ENCODE data around the gene DTNB.
"Not testable (repeated sequence)": the region's sequence is repeated elsewhere in the genome, so short reads cannot be mapped to it uniquely, and the experiment has no call there.

The DTNB gene

GRCh38 chr2:25541378-25541777, 132.0 kb downstream of the DTNB start:
- no peak for DNase-seq (ENCODE audit: low spot score)

DNA sequence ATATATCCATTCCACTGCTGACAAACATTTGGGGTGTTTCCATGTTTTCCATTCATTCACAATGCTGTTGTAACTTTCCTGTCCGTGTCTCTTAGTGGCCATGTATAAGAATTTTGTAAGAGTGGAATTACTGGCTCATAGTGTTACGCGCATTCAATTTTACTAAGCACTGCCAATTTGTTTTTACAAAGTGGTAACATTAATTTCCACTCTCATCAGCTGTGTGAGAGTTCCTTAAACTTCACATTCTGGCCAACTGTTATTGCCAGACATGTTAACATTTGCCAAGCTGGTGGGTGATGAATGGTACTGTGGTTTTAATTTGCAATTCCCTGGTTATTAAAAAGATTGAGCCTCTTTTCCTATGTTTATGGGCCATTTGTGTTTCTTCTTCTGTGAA, 134.2 kb downstream of the DTNB start:
- no peak for DNase-seq (ENCODE audit: low spot score)

- DNase-seq (ENCODE audit: low spot score) = no peak
Observed at GRCh38 chr2:25537526-25537925, 135.9 kb downstream of the DTNB start.

GRCh38 chr2:25535411-25536289, 137.7 kb downstream of the DTNB start:
- not testable (repeated sequence) for DNase-seq (ENCODE audit: low spot score)

GRCh38 chr2:25534937-25535336, 138.4 kb downstream of the DTNB start:
- not testable (repeated sequence) for DNase-seq (ENCODE audit: low spot score)

- DNase-seq (ENCODE audit: low spot score) = no peak
Observed at GRCh38 chr2:25534455-25534854, 138.9 kb downstream of the DTNB start.

DNA sequence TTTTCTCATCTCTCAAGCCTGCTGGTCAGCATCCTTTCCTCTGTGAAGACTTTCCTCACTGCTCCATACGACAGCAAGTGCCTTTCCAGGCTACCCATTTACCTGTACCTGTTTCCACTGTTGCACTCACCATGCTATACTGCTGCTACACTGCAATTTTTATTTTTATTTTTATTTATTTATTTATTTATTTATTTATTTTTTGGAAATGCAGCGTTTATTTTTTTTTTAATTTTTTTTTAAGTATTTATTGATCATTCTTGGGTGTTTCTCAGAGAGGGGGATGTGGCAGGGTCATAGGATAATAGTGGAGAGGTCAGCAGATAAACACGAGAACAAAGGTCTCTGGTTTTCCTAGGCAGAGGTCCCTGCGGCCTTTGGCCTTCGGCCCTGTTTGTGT, 139.6 kb downstream of the DTNB start:
- DNase-seq (ENCODE audit: low spot score) = not testable (repeated sequence)

DNA sequence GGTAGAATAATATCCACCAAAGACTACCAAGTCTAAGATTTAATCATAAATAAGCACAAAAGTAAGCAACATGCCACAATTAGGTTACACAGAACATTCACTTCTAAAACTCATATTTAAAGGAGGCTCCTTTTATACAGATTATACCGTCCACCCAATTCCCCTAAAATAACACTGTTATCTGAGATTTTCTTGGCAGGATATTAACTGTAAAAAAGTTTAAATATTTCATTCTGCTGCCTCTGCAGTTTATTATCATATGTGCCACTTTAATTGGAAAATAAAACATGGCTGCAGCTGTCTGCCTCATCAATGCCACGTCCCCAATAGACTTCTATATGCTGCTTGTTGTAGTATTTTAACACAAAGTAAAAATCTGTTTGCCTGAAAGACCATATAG, 140.9 kb downstream of the DTNB start:
- DNase-seq (ENCODE audit: low spot score) = no peak

DNA sequence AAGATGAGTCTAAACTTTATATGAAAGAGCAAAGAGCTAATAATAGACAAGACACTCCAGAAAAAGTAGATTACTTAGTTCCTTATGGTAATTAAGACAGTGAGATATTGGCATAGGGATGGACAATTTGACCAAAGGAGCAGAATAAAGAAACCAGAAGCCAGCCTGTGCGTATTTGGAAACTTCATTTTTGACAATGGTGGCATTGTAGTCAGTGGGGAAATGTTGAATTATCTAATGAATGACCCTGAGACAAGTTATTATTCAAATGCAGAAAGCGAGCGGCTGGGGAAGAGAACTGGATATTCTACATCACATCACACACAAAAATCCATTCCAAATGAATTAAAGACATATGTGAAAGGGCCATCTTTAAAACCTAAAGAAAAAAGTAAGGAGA, 144.3 kb downstream of the DTNB start:
- DNase-seq (ENCODE audit: low spot score) = no peak

GRCh38 chr2:25528173-25528572, 145.2 kb downstream of the DTNB start:
- no peak for DNase-seq (ENCODE audit: low spot score)

- no peak for DNase-seq (ENCODE audit: low spot score)
Observed at GRCh38 chr2:25524507-25524906, 148.9 kb downstream of the DTNB start.

GRCh38 chr2:25523060-25523459, 150.3 kb downstream of the DTNB start:
- DNase-seq (ENCODE audit: low spot score) = no peak

DNA sequence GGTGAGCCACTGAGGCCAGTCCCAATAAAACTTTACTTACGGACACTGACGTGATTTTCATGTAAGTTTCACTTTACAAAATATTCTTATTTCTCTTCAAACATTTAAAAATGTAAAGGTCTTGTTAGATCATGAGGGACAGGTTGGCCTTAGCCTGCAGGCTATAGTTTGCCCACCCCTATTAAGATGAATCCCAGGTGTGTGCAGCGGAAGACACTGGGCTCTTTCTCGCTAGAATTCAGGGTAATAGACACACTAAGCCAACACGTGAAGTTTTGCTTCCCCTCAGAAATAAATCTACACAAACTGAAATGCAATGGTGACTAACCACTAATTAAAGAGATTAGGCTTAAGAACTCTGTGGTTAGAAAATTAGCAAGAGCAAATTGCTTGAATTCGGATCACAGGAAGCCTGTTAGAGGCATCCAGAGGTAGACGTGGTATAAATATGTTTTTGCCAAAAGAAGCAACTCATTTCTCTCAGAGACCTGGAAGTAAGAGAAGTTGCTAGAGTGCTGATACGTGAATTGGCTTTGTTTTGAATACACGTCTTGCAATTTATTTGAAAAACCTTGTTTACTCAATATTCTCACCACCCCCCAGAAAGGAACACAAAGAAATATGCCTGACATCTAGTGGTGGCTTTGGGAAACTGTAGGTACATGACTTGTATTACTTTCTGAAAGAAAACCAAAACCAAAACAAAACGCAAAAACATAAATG, 151.6 kb downstream of the DTNB start:
- DNase-seq (ENCODE audit: low spot score) = peak; percentile 83

DNA sequence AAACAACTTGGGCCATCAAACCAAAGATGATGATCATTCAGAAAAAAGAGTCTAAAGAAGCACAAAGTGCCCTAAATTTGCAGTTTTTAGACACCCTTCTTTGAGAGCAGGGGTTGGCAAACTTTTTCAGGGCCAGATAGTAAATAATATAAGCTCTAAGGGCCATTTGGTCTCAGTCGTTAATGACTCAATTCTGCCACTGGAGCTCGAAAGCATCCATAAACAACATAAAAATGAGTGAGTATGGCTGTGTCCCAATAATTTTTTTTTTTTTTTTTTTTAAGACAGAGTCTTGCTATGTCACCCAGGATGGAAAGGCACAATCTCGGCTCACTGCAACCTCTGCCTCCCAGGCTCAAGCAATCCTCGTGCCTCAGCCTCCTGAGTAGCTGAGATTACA, 152.3 kb downstream of the DTNB start:
- no peak for DNase-seq (ENCODE audit: low spot score)

- no peak for DNase-seq (ENCODE audit: low spot score)
Observed at GRCh38 chr2:25517701-25518100, 155.7 kb downstream of the DTNB start.

DNA sequence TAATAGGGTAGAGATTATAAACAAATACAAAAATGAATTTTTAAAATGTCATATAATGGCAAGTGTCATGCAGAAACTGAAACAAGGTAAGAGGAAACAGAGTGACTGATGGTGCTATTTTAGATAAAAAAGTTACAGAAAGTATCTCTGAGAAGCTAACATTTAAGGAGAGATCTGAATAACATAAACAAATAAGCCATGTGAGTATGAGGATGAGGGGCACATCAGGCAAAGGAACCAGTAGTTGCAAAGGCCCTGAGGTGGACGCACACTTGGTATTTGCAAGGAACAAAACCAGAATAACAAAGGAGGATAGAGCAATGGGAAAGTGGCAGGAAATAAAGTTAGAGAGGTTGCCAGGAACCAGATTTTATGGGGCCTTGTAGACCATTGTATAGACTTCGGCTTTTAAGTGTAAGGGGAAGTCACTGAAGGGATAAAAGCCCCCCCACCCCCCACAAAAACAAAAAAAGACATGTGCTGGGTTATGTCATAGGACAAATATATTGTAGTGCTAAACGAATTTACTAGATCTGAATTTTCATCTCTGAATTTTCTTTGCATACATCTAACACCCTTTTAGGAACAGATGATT, 159.2 kb downstream of the DTNB start:
- DNase-seq (ENCODE audit: low spot score) = no peak

DNA sequence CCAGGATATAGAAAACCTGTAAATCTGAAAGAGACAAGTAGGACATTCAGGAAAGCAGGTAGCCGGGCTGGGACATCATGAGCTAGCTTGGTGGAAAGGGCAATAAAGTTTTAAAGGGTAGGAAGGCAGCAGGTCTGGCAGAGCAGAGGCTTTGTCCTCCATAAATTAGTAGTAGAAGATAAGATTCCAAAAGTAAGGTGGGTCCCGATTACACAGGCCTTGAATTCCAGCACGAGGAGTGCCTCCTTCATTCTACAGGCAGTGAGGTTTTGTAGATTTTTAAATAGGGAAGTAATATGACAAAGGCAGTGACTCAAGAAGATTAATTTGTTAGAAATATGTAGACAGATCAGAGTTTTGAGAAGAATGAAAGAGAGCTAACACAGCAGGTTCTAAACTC, 160.7 kb downstream of the DTNB start:
- DNase-seq (ENCODE audit: low spot score) = no peak

DNA sequence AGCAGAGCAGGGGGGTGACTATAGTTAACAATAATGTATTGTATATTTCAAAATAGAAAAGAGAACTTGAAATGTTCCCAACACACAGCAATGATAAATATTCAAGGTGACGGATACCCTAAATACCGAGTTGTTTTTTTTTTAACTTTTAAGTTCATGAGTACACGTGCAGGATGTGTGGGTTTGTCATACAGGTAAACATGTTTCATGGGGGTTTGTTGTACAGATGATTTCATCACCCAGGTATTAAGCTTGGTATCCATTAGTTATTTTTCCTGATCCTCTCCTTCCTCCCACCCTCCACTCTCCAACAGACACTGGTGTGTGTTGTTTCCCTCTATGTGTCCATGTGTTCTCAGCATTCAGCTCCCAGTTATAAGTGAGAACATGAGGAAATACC, 167.2 kb downstream of the DTNB start:
- DNase-seq (ENCODE audit: low spot score) = no peak

DNA sequence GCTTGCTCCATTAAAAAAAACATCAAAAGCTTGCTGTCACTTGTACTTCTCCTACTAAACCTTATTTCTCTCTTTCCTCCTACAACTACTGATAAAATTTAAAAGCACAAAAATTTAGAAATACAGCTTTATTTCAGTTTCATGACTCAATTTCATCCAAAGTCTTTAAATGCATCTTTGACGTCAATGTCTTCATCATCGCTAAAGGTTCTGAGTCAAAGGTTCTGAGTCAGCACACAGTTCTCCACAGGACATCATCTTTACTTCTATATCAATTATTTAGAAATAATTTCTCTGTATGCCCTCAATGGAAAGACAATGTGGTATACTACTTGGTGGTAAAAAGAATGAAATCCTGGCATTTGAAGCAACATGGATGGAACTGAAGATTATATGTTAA, 167.8 kb downstream of the DTNB start:
- no peak for DNase-seq (ENCODE audit: low spot score)

DNA sequence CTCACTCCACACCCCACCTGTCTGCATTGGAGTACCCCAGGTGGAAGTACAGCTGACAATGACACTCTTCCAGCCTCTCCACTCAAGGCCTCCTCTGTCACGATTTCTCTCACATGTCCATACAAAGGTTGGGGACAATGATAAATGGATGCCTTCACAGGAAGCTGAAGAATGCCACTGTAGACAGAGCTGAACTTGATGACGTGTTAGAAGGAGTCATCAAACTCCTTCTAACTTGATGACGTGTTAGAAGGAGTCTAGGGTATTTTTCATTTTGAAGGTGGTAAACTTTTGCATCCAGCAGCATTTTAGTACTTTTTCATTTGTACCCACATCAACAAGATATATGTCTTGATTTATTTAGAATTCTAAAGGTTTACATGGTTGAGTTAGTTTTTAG, 168.2 kb downstream of the DTNB start:
- DNase-seq (ENCODE audit: low spot score) = no peak

DNA sequence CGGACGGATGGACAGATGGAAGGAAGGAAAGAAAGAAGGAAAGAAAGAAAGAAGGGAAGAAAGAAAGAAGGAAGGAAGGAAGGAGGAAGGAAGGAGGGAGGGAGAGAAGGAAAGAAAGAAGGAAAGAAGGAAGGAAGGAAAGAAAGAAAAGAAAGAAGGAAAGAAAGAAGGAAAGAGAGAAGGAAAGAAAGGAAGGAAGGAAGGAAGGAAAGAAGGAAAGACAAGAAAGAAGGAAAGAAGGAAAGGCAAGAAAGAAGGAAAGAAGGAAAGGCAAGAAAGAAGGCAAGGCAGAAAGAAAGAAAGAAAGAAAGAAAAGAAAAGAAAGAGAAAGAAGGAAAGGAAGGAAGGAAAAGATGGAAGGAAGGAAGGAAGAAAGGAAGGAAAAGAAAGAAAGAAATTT, 169.1 kb downstream of the DTNB start:
- no peak for DNase-seq (ENCODE audit: low spot score)

GRCh38 chr2:25499157-25499556, 174.2 kb downstream of the DTNB start:
- DNase-seq (ENCODE audit: low spot score) = no peak

- no peak for DNase-seq (ENCODE audit: low spot score)
Observed at GRCh38 chr2:25497918-25498407, 175.4 kb downstream of the DTNB start.
